Umbilical cord (tissue), 2 donors: ENCODE results near the gene TRIM68. TPM values are rescaled to one million over a fixed set of nuclear protein-coding genes. Genes with fewer than 3 reads are reported as not detected.
A peak's percentile ranks its signal among the peaks of the same experiment; 100 is the strongest.

Experiments
- DNase-seq: peaks from one replicate; pipeline ENCODE4 v3.0.0-alpha.2; 2015; ENCODE audit warnings: low spot score
- total RNA-seq: library from RNA; depleted of rRNA; stranded (reverse); fragments of >200 nt; gene quantifications from one replicate; pipeline ENCODE4 v1.2.3, GENCODE V29; 2014; ENCODE audit warnings: low replicate concordance; ENCODE audit not compliant: insufficient read depth

The TRIM68 gene
- total RNA-seq, 1 donor from 2014 or later = 12.5 TPM

DNA sequence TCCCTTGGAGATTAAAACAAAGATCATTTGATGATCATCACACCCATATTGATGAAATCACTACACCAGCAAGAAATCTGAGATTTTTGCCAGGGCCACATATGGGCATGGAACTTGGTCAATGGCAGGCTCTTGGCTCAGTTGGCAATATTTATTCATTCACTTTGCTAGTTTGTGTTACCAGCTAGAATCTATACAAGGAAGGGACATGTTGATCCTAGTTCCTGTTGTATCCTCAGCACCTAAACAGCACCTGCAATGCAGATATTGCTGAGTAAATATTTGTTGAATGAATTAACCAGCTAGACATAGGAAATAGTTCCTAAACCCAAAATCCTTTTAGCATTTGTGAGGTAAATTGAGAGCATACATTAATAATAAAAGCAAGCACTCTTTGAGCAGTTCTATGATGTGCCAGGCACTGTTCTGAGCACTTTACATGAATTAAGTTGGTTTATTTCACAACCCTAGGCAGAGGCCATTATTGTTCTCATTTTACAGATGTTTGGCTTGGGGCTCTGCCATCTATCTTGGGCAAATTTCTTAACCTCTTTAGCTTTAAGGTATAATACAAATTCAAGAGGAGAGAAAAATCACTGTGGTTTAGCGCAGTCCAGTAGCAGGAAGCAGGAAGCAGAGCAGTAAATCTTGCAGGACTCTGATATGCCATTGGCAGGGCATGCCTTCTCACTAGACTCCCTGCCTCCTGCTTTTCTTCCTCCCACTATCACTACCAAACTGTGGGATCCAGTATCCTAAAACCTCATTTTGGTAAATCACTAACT is 1.6 kb downstream of the TRIM68 start:
- peak; percentile 21 for DNase-seq

DNA sequence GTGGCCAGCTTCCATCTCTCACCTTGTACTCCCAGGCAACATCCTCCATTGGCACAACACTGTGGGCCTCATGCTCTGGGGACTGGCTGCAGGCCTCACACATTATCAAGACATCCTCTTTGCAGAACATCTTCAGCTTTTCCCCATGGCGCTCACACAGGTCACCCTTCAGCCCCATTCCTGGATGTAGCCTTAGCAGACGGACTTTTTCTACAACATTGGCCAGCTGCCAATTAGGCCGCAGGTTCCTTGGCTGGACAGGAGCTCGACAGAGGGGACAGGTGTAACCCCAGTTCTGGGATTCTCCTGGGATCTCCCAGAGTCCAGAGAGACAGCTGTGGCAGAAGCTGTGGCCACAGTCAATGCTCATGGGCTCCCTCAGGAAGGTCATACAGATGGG is 3.0 kb downstream of the TRIM68 start:
- DNase-seq = no peak

DNA sequence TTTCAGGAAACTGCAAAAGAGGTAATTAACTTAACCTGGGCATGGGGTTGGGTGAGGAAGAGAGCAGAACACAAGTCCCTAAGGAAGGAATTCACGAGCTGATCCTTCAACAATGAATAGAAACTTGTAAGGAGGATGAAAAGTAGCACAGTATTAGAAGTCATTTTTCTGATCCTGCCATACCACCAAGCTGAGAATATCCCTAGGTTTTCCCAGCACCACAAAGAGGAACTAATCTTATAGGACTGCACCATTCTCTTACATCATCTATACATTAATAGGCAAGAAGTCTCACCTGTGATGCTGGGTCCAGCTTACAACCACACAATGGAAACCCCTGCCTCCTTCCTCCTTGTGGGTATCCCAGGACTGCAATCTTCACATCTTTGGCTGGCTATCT is 14.3 kb downstream of the TRIM68 start, which contains the start of gene OR52I1:
TSS of gene OR52I1 (plus strand) at position 301 of the 400 bp plus-strand sequence. CDS start at position 301, 0 bp downstream.
- DNase-seq = no peak

DNA sequence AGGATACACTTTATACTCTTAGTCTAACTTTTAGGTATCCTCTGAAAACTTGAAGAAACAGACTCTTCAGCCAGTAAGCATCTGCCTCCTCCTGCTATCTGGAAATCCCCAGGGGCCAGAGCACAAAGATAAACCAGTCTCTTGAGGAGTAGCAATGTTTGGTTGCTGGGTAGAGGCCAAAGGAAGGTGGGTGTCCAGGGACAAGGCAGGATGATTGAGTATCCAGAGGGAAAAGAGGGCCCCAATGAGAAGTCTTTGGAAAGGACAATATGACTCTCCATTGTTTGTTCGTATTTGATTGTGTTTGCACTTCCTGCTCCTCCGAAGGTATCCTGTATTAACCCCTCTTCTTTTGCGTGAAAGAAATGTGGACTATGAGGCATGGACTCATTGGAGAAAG is 19.0 kb downstream of the TRIM68 start:
- no peak for DNase-seq

DNA sequence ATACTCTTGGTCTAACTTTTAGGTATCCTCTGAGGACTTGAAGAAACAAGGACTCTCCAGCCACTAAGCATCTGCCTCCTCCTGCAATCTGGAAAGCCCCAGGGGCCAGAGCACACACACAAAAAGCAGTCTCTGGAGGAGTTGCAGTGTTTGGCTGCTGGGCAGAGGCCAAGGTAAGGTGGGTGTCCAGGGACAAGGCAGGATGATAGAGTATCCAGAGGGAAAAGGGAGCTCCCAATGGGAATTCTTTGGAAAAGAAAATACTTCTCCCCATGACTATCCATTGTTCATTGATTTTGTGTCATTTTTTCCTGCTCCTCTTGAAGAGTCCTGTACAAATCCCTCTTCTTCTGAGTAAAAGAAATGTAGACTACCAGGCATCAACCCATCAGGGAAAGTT is 26.6 kb downstream of the TRIM68 start, which contains the start of gene OR52I2:
TSS of gene OR52I2 (plus strand) at position 301 of the 400 bp plus-strand sequence.
- no peak for DNase-seq

DNA sequence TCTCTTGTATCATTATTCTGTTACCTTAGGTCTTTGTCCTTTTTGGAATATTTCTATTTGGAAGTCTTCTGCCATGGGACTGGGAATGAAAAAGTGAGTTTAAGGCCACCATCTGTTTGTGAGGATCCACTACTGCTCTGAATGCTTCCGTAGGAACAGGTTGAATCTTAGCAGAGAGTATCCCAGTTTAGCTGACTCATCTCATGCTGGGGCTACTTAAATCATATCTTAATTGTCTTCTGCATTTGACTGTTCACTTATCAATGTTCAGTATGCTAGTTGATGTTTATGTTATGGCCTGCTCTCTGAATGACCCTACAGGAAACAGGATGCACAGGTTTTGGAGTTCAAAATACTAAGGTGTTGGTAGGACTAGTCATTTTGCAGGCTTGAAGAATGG is 27.9 kb downstream of the TRIM68 start:
- DNase-seq = no peak

DNA sequence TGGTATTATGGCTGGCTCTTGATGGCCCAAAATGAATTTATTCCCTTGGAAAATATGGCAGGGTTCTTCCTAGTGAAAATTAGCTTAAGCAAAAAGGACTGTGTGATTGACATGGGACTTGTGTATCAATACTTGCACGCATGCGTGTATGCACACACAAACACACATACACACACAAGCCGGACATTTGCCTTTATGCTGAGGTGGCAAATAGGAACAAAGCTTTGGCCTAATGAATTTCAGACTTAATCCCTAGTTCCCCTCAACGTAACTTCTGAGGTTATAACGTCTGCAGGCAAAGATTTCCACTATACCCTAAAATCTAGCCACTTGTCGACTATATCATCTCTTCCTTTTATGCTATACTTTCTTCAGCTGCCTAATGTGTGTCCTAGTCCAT is 29.4 kb downstream of the TRIM68 start:
- DNase-seq = no peak

DNA sequence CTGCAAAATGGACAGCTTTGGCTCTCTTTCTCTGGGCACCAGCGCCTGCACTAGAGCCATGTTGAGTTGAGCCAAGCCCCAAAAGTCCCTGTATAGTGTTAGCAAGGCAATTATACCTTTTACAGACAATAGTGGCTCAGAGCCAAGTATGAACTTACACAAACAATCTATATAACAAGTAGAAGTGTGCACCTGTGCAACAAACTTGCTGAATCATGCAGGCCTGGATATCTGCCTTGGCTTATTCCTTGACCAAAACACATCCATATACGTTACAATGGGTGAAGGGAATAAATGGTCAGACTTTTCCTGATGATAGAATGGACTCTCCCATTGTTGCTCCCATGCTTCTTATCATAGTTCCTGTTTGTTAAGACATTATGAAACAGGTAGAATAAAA is 30.3 kb downstream of the TRIM68 start:
- DNase-seq = no peak

DNA sequence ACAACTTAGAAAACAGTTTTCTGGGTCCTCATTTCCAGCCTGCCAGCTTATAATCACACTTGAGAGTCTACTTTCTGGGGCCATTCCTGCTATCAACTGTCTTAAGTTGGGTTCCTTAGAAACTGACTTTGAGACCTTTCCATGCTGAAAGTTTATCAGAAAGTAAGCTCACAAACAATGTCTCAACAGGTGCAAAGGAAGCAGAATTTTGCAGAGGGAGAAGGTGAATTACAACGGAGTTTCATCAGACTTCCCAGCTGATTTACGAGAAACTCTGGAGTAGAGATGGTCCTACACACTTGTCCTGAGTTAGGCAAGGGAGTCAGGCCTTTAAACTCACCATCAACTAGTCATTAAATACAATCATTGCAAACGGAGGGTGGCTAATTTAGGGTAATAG is 31.2 kb downstream of the TRIM68 start:
- DNase-seq = no peak

DNA sequence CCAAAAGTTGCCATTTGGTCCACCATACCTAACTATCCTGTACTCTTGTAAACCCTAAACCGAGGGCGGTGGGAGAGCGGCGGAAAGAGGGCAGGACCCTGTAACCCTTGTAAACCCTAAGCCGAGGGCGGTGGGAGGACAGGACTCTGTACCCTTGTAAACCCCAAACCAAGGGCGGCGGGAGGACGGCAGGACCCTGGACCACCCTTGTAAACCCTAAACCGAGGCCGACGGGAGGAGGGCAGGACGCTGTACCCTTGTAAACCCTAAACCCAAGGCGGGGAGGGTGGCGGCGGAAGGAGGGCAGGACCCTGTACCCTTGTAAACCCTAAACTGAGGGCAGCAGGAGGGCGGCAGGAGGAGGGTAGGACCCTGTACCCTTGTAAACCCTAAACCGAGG is 39.0 kb downstream of the TRIM68 start:
- no peak for DNase-seq

DNA sequence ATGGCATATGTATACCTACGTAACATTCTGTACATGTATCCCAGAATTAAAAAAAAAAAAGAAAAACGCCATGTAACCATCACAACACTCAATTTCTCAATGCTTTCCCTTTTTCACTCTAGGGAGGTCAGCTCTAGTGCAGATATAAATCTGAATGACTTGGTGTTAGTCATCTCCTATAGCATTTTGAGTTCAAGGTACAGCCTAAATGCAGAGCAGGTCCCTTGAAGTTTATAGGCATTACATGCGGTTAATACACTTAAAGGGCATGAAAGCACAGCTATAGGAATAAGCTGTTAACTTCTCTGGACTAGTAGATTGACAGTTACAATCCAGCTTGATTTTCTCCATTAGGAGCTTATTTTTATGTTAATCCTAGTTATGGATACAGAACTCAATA is 42.7 kb downstream of the TRIM68 start:
- DNase-seq = no peak

DNA sequence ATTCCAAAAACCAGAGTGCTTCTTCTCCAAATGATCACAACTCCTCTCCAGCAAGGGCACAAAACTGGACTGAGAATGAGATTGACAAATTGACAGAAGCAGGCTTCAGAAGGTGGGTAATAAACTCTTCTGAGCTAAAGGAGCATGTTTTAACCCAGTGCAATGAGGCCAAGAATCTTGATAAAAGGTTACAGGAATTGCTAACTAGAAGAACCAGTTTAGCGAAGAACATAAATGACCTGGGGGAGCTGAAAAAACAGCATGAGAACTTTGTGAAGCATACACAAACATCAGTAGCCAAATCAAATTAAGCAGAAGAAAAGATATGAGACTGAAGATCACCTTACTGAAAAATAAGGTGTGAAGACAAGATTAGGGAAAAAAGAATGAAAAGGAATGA is 47.6 kb downstream of the TRIM68 start:
- peak; percentile 41 for DNase-seq

DNA sequence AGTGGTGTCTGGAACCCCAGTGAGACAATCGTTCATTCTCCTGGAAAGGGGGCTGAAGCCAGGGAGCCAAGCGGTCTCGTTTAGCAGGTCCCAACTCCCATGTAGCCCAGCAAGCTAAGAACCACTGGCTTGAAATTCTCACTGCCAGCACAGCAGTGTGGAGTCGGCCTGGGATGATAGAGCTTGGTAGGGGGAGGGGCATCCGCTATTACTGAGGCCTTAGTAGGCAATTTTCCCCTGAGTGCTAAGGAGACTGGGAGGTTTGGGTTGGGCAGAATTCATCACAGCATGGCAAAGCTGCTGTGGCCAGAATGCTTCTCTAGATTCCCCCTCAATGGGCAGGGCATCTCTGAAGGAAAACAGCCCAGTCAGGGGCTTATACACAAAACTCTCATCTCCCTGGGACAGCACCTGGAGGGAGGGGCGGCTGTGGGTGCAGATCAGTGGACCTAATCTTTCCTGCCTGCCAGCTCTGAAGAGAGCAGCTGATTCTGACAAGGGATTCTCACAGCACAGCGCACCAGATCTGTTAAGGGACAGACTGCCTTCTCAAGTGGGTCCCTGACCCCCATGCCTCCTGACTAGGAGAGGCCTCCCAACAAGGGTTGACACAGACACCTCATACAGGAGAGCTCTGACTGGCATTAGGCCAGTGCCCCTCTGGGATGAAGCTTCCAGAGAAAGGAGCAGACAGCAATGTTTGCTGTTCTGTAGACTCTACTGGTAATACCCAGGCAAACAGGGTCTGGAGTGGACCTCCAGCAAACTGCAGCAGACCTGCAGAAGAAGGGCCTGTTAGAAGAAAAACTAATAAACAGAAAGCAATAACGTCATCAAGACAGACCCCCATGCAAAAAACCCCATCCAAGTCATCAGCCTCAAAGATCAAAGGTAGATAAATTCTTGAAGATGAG is 48.2 kb downstream of the TRIM68 start:
- DNase-seq = no peak

DNA sequence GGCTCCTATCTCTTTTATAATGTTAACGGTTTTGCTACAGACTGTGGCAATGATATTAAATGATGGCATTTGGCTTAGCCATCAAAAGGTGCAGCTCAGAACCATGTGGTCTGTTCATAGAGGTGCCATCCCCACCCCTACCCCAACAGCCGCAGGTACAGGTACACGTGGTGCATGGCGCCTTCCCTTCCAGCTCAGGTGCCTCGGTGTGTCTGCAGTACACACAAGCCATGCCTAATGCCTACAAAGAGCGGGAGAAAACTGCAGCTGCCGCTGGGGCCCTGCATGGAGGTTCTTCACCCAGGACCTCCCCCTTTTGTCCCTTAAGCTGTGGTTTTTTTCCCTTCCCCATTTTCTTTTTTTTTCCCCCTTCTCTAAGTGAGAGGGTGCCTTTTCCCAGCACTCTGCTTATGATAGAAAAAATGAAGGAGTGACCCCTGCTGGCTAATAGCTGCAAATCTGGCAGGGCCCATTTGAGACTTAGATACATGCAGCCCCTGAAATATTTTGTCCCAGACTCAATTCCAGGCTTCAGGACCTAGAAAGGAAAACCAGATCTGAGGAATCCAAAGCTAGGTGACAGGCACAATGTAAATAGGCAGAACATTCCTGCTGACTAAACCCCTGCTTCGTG is 56.6 kb downstream of the TRIM68 start:
- no peak for DNase-seq

Other genes with a start within 250 kb of the TRIM68 start
- gene OR52B4, start 239.8 kb downstream of the TRIM68 start, total RNA-seq = 0.72 TPM
- 30.8 TPM for gene TRIM21, start 214.5 kb downstream of the TRIM68 start, total RNA-seq
- not detected for gene OR52K2, start 158.9 kb downstream of the TRIM68 start, total RNA-seq
- gene OR52K1, start 125.6 kb downstream of the TRIM68 start, total RNA-seq = 0.96 TPM
- 1.9 TPM for gene OR52M1, start 63.0 kb downstream of the TRIM68 start, total RNA-seq
- gene OR52I2, start 26.5 kb downstream of the TRIM68 start, total RNA-seq = 4.8 TPM
- 5.5 TPM for gene OR52I1, start 14.2 kb downstream of the TRIM68 start, total RNA-seq
- 3.1 TPM for gene OR51D1, start 29.2 kb upstream of the TRIM68 start, total RNA-seq
- 2.4 TPM for gene OR51E1, start 35.8 kb upstream of the TRIM68 start, total RNA-seq
- 6.0 TPM for gene OR51E2, start 89.6 kb upstream of the TRIM68 start, total RNA-seq
- gene MMP26, start 96.6 kb upstream of the TRIM68 start, total RNA-seq = not detected
- gene OR51F1, start 161.7 kb upstream of the TRIM68 start, total RNA-seq = not detected
- not detected for gene OR52R1, start 196.1 kb upstream of the TRIM68 start, total RNA-seq
- 1.7 TPM for gene OR51F2, start 213.1 kb upstream of the TRIM68 start, total RNA-seq
- 2.9 TPM for gene OR51S1, start 241.0 kb upstream of the TRIM68 start, total RNA-seq